SH-SY5Y (cell line): Measurements from ENCODE around the gene LSM14A.

ENCODE experiments used
- GATA2 ChIP-seq: IDR thresholded peaks from 2 replicates; pipeline ENCODE4 v1.6.1; 2011; ENCODE audit warnings: mild to moderate bottlenecking, low read depth, low read length
- GATA3 ChIP-seq: IDR thresholded peaks from 2 replicates; pipeline ENCODE4 v1.6.1; 2011; ENCODE audit warnings: low read depth, mild to moderate bottlenecking, low read length, moderate library complexity

- TF ChIP-seq GATA2 (peak; percentile 77), GATA3 (no peak)
Observed at GRCh38 chr19:34150558-34150957, 21.7 kb upstream of the LSM14A start.
